GM13977 (cell line): ENCODE data around the gene MNX1.

ENCODE experiments used
- DNase-seq: peaks from one replicate; pipeline ENCODE4 v3.0.0; 2012; ENCODE audit warnings: low spot score
- in situ Hi-C: fragments of 300-500 bp; cut with MboI; formaldehyde crosslinking; loops from one replicate; pipeline ENCODE4 v1.12.0; 2022; ENCODE audit warnings: low sequenced_read_pairs, low pct_unique_long_range_greater_than_20kb, mixed read lengths, inconsistent platforms; ENCODE audit not compliant: unreplicated experiment
- TF ChIP-seq, protein P1 (sequence below): IDR thresholded peaks from 2 replicates; pipeline ENCODE4 v1.5.1; 2012; ENCODE audit warnings: mild to moderate bottlenecking, control low read depth; ENCODE audit not compliant: insufficient read depth; ENCODE audit errors: extremely low read depth, missing control alignments

Gene MNX1

DNA sequence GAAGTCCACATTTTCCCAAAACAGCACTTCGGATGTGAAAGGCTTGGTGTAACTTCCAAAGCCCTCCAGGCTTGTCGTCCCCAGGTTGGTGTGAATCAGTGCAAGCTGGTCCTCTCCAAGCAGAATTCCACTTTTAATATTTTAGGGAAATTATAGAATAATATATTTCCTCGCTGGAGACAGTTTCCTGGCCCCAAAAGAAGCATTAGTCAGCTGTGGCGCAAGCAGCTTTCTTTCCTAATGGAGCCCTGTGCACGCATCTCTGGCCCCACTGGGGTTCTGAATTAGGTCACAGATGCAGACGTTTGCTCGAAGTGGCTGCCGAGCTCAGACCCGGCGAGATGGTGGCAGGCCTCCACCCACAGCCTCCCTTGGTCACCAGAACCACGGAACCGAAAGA lies 33.3 kb upstream of the MNX1 start:
- TF ChIP-seq, protein P1, sequence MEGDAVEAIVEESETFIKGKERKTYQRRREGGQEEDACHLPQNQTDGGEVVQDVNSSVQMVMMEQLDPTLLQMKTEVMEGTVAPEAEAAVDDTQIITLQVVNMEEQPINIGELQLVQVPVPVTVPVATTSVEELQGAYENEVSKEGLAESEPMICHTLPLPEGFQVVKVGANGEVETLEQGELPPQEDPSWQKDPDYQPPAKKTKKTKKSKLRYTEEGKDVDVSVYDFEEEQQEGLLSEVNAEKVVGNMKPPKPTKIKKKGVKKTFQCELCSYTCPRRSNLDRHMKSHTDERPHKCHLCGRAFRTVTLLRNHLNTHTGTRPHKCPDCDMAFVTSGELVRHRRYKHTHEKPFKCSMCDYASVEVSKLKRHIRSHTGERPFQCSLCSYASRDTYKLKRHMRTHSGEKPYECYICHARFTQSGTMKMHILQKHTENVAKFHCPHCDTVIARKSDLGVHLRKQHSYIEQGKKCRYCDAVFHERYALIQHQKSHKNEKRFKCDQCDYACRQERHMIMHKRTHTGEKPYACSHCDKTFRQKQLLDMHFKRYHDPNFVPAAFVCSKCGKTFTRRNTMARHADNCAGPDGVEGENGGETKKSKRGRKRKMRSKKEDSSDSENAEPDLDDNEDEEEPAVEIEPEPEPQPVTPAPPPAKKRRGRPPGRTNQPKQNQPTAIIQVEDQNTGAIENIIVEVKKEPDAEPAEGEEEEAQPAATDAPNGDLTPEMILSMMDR = no peak
- in situ Hi-C loops = no loop called here
- DNase-seq = no peak

DNA sequence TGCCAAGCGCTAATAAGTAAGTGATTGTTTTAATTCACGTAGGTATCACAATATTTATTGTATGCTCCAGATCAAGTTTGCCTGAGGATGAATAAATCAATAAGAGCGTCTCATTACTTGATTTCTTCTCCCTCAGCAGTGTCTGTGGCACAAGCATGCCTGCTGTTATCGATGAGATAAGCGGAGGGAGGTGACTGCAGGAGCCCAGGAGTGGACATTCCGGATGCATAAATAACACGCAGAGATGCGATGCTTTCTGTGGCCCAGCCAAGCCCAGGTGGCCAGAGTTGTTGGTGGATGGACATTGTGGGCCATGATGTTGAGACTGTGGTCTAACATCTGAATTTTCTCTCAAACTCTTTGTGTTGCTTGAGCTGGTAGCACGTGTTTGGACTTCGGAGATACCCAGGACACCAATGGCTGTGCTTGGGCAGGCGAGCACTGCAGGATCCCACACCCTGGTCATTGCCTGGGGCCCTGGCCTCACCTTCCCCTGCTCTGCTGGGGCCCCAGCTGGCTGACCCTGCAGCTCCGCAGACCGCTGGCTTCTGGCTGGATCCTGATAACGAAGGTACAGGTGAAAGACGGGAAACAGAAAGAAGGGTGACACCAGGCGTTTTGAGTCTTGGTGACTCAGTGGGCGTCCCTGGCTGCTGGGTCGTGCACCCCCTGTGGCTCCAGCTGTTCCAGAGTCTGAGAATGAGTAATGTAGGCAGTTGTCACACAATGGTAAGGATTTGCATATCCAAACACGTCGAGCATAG lies 31.2 kb upstream of the MNX1 start:
- in situ Hi-C loops = no loop called here
- TF ChIP-seq, protein P1 = no peak
- DNase-seq = no peak

DNA sequence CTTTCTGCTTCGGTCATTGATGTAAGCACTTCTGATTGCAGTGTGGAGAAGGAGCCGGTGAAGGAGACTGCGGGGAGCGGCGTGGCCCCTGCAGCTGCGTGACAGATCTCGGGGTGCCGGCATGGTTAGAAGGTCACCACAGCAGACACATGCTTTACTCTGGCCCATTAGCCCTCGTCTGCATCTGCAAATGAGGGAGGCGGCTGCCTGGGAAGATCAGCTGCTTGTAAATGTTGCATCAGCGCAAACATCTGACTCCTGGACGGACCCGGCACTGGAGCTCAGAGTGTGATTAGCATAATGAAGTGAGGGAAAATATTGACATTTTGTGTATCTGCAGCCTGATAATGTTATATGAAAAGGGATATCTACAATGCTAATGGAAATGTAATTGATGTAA lies 30.5 kb upstream of the MNX1 start:
- TF ChIP-seq, protein P1 = no peak
- no peak for DNase-seq
- in situ Hi-C loops = no loop called here

DNA sequence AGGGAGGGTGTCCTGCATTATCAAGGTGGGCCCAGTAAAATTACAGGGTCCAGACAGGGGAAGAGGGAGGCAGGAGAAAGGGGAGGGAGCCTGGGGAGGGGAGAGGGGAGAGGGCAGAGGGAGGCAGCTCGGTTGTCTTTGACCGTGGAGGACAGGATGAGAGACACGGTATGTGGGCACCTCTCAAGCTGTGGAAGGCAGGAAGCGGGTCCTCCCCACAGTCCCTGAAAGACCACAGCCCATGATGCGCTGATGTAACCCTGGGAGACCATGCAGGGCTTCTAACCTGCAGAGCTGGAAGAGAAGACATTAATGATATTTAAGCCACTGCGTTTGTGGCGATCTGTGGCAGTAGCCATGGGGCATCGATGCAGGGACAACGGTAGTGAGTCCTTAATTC lies 27.2 kb upstream of the MNX1 start:
- in situ Hi-C loops = no loop called here
- no peak for DNase-seq
- TF ChIP-seq, protein P1 = no peak

- TF ChIP-seq, protein P1 = no peak
- in situ Hi-C loops = no loop called here
- DNase-seq = no peak
These were observed 26.6 kb upstream of the MNX1 start for GRCh38 chr7:157037028-157037427.

- TF ChIP-seq, protein P1 = no peak
- in situ Hi-C loops = no loop called here
These were observed 25.5 kb upstream of the MNX1 start for GRCh38 chr7:157035979-157036378.

More at GRCh38 chr7:157035979-157036378, 25.5 kb upstream of the MNX1 start:
- no peak for DNase-seq
